ENCODE data around the gene OLFML2A.

OLFML2A gene

DNA sequence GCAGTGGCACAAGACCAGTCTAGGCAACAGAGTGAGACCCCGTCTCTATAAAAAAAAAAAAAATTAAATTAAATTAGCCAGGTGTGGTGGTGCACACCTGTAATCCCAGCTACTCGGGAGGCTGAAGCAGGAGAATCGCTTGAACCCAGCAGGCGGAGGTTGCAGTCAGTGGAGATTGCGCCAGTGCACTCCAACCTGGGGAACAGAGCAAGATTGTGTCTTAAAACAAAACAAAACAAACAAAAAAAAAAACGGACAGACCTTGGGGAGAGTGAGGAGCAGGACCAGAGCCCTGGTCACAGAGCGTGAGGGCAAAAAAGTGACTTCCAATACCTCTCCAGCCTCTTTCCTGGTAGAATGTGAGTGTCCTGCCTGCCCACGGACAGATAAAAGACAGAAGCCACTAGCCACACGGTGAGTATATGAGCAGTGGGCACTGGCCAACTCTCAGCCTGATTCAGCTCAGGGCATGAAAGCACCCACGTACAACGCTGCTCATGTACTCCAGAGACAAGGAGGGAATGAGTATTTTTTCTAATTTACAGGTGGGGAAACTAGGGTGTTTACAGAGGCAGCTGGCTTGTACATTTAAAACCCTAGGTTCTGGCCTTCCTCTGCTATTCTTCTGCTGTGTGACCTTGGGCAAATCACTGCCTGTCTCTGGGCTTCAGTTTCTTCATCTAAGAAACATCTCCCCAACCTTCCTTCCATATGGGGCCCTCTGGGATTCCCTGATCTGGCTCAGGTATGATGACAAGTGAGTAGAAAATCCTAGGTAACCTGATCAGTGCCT lies 1.8 kb downstream of the OLFML2A start:
- Histone ChIP-seq H3K4me3 (ENCODE audit: low read depth, low read length) (no peak overlapping the region), H3K4me1 (ENCODE audit: control insufficient read depth, insufficient read depth, low read length) (peaks cover 2% of the 10 kb centered on the region; the same call in 1 of the 2 replicates), H3K27ac (ENCODE audit: extremely low read depth, low read depth, low read length) (no peak overlapping the region), H3K9me3 (ENCODE audit: control insufficient read depth, insufficient read depth, low read depth, low read length) (no peaks in the 10 kb centered on the region), H3K36me3 (ENCODE audit: control insufficient read depth in 2 of 2, insufficient read depth in 1 of 2, low read length in 2 of 2) (no peaks in the 10 kb centered on the region)
- peak; percentile 93 for TF ChIP-seq ZNF768 (tag by site-specific recombination; IDR thresholded peaks at IDR 0.05)
- no peak for TF ChIP-seq SALL2 (tag by site-specific recombination; IDR thresholded peaks at IDR 0.05; ENCODE audit: borderline replicate concordance)
- no peak for TF ChIP-seq SP3 (tag by site-specific recombination; IDR thresholded peaks at IDR 0.05)
- TF ChIP-seq, protein P1, sequence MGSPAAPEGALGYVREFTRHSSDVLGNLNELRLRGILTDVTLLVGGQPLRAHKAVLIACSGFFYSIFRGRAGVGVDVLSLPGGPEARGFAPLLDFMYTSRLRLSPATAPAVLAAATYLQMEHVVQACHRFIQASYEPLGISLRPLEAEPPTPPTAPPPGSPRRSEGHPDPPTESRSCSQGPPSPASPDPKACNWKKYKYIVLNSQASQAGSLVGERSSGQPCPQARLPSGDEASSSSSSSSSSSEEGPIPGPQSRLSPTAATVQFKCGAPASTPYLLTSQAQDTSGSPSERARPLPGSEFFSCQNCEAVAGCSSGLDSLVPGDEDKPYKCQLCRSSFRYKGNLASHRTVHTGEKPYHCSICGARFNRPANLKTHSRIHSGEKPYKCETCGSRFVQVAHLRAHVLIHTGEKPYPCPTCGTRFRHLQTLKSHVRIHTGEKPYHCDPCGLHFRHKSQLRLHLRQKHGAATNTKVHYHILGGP (tag by site-specific recombination; IDR thresholded peaks at IDR 0.05), result no peak
- no peak for TF ChIP-seq MYNN (tag by site-specific recombination; IDR thresholded peaks at IDR 0.05; ENCODE audit: borderline replicate concordance)
- no peak for TF ChIP-seq ZNF138 (tag by site-specific recombination; IDR thresholded peaks at IDR 0.05; ENCODE audit: borderline replicate concordance)
- CTCF ChIA-PET, result interaction anchor here (0.6 to 16.2 kb wide), 10 partner anchors 10 to 116 kb away, joined by 3 to 1257 read pairs (median 4); partner anchors contain the start of genes RPL35 and WDR38
- POLR2A ChIA-PET, result interaction anchor here (0.6 to 11.9 kb wide), 10 partner anchors 8 to 557 kb away, joined by 3 to 201 read pairs (median 4); partner anchors contain the start of genes ARPC5L, HSPA5, NR6A1 and RPL35

DNA sequence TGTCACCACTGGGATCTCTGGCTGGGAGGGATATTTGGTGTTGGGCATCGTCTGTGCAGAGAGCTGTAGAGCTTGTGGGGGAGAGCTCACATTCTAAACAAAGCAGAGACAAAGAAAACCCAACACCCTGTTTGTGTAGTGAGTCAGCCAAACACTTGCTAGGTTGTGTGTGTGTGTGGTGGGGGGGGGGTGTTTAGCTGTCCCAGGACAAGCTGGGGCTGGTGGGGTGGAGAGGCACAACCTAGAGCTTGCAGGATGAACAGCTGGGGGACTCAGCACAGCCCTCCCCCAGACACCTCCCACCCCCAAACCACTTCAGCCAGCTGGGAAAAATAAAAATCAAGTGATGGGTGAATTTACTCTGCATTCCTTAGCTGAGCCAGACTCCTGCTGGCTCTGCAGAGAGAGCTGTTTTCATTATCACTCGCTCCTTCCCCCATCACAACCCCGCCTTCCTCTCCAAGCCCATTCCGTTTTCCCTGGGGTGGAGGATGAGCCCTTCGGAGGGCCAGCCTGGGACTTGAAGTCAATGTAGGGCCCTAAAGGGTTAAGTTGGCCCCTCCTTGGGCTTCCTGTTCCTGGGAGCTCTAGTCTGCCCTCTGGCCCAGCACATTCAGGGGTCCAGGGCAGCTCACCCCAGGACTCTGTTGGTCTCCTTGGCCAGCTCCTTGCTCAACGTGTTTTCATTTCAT lies 2.6 kb downstream of the OLFML2A start:
- H3K9me3 ChIP-seq (ENCODE audit: control insufficient read depth, insufficient read depth, low read depth, low read length), result no peaks in the 10 kb centered on the region
- H3K36me3 ChIP-seq (ENCODE audit: control insufficient read depth in 2 of 2, insufficient read depth in 1 of 2, low read length in 2 of 2), result no peaks in the 10 kb centered on the region
- CTCF ChIA-PET, result interaction anchor here (0.6 to 16.2 kb wide), 10 partner anchors 8 to 424 kb away, joined by 3 to 1257 read pairs (median 4); partner anchors contain the start of genes NR6A1 and WDR38
- H3K4me3 ChIP-seq (ENCODE audit: low read depth, low read length), result no peak overlapping the region
- TF ChIP-seq GLIS2 (tag by site-specific recombination; IDR thresholded peaks at IDR 0.05) (peak; percentile 27; the same call in 1 of the 2 replicates), ZBTB17 (tag by site-specific recombination; IDR thresholded peaks at IDR 0.05) (peak; percentile 48), KLF1 (tag by site-specific recombination; IDR thresholded peaks at IDR 0.05) (no peak), ZFHX2 (tag by site-specific recombination; conservative IDR thresholded peaks at IDR 0.05) (peak; percentile 19; the same call in 1 of the 2 replicates), SP7 (tag by site-specific recombination; IDR thresholded peaks at IDR 0.05) (peak; percentile 57), WT1 (tag by site-specific recombination; IDR thresholded peaks at IDR 0.05) (0 out of 2 replicates have a peak, but pooled peaks have one; percentile 11), KLF8 (tag by site-specific recombination; IDR thresholded peaks at IDR 0.05) (0 out of 2 replicates have a peak, but pooled peaks have one; percentile 12), ZNF629 (tag by site-specific recombination; IDR thresholded peaks at IDR 0.05) (peak; percentile 40; the same call in 1 of the 2 replicates), ZNF600 (tag by site-specific recombination; IDR thresholded peaks at IDR 0.05) (peak; percentile 32; the same call in 1 of the 2 replicates), GLIS1 (tag by site-specific recombination; IDR thresholded peaks at IDR 0.05) (peak; percentile 79), ZNF837 (tag by site-specific recombination; IDR thresholded peaks at IDR 0.05) (no peak)
- TF ChIP-seq, protein P2, sequence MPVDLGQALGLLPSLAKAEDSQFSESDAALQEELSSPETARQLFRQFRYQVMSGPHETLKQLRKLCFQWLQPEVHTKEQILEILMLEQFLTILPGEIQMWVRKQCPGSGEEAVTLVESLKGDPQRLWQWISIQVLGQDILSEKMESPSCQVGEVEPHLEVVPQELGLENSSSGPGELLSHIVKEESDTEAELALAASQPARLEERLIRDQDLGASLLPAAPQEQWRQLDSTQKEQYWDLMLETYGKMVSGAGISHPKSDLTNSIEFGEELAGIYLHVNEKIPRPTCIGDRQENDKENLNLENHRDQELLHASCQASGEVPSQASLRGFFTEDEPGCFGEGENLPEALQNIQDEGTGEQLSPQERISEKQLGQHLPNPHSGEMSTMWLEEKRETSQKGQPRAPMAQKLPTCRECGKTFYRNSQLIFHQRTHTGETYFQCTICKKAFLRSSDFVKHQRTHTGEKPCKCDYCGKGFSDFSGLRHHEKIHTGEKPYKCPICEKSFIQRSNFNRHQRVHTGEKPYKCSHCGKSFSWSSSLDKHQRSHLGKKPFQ (tag by site-specific recombination; IDR thresholded peaks at IDR 0.05), result no peak
- TF ChIP-seq, protein P3, sequence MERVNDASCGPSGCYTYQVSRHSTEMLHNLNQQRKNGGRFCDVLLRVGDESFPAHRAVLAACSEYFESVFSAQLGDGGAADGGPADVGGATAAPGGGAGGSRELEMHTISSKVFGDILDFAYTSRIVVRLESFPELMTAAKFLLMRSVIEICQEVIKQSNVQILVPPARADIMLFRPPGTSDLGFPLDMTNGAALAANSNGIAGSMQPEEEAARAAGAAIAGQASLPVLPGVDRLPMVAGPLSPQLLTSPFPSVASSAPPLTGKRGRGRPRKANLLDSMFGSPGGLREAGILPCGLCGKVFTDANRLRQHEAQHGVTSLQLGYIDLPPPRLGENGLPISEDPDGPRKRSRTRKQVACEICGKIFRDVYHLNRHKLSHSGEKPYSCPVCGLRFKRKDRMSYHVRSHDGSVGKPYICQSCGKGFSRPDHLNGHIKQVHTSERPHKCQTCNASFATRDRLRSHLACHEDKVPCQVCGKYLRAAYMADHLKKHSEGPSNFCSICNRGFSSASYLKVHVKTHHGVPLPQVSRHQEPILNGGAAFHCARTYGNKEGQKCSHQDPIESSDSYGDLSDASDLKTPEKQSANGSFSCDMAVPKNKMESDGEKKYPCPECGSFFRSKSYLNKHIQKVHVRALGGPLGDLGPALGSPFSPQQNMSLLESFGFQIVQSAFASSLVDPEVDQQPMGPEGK (tag by site-specific recombination; IDR thresholded peaks at IDR 0.05), result 0 out of 2 replicates have a peak, but pooled peaks have one; percentile 36
- TF ChIP-seq, protein P4, sequence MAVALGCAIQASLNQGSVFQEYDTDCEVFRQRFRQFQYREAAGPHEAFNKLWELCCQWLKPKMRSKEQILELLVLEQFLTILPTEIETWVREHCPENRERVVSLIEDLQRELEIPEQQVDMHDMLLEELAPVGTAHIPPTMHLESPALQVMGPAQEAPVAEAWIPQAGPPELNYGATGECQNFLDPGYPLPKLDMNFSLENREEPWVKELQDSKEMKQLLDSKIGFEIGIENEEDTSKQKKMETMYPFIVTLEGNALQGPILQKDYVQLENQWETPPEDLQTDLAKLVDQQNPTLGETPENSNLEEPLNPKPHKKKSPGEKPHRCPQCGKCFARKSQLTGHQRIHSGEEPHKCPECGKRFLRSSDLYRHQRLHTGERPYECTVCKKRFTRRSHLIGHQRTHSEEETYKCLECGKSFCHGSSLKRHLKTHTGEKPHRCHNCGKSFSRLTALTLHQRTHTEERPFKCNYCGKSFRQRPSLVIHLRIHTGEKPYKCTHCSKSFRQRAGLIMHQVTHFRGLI (tag by site-specific recombination; IDR thresholded peaks at IDR 0.05), result 0 out of 2 replicates have a peak, but pooled peaks have one; percentile 28
- TF ChIP-seq, protein P5, sequence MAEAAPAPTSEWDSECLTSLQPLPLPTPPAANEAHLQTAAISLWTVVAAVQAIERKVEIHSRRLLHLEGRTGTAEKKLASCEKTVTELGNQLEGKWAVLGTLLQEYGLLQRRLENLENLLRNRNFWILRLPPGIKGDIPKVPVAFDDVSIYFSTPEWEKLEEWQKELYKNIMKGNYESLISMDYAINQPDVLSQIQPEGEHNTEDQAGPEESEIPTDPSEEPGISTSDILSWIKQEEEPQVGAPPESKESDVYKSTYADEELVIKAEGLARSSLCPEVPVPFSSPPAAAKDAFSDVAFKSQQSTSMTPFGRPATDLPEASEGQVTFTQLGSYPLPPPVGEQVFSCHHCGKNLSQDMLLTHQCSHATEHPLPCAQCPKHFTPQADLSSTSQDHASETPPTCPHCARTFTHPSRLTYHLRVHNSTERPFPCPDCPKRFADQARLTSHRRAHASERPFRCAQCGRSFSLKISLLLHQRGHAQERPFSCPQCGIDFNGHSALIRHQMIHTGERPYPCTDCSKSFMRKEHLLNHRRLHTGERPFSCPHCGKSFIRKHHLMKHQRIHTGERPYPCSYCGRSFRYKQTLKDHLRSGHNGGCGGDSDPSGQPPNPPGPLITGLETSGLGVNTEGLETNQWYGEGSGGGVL (tag by site-specific recombination; IDR thresholded peaks at IDR 0.05), result peak; percentile 97
- H3K27ac ChIP-seq (ENCODE audit: extremely low read depth, low read depth, low read length), result no peak overlapping the region
- POLR2A ChIA-PET, result interaction anchor here (0.5 to 11.9 kb wide), 11 partner anchors 8 to 557 kb away, joined by 3 to 201 read pairs (median 4); partner anchors contain the start of genes ARPC5L, HSPA5, NR6A1 and RPL35
- H3K4me1 ChIP-seq (ENCODE audit: control insufficient read depth, insufficient read depth, low read length), result peaks cover 2% of the 10 kb centered on the region; the same call in 1 of the 2 replicates

Data from HEK293 (cell line).